ENCODE data around the gene GSN. TPM values are rescaled to one million over a fixed set of nuclear protein-coding genes. Genes with fewer than 3 reads are reported as not detected.

Gene GSN
- total and polyA plus RNA-seq, 2 of the 13 experiments (the other 11 are each of a cell fraction or from before 2014, with no cell fraction given): 294 to 307 TPM

- Histone ChIP-seq H3K9ac (ENCODE audit: insufficient read depth, low read depth, low read length) (no peak overlapping the region), H3K36me3 (replicated peaks in 1 of 2; ENCODE audit: control insufficient read depth in 1 of 2, insufficient read depth in 2 of 2, low read length in 2 of 2) (peaks cover 1 to 8% of the 10 kb centered on the region in 2 experiments; a peak in 2 of 5 replicates), H4K20me1 (ENCODE audit: insufficient read depth, low read length) (no peaks in the 10 kb centered on the region; the same call in 1 of the 2 replicates), H3K4me3 (replicated peaks in 1 of 3; ENCODE audit: insufficient read depth in 1 of 3, low read depth in 2 of 3, low read length in 3 of 3) (no peak overlapping the region), H3K4me2 (ENCODE audit: low read depth, low read length) (no peak overlapping the region), H3K27ac (ENCODE audit: extremely low read length, insufficient read depth, low read length) (no peak overlapping the region), H3K79me2 (ENCODE audit: insufficient read depth, low read length) (peaks cover 32% of the 10 kb centered on the region), H3K9me3 (ENCODE audit: low read length) (no peaks in the 10 kb centered on the region), H2AFZ (ENCODE audit: low read length) (no peak overlapping the region), H3K4me1 (ENCODE audit: insufficient read depth, low read length) (peaks cover 23% of the 10 kb centered on the region), H3K27me3 (ENCODE audit: control insufficient read depth in 1 of 2, insufficient read depth in 2 of 2, low read length in 2 of 2) (no peaks in the 10 kb centered on the region)
- intact Hi-C loops (cut with micrococcal nuclease; ENCODE audit: unreplicated experiment) (no loop called here), in situ Hi-C loops (cut with HindIII; ENCODE audit: extremely low pct_ligation_motif_present, low pct_unique_long_range_greater_than_20kb) (no loop called here)
- 89% methylated on average over 3 of the region's 3 CpGs for WGBS (ENCODE audit: low lambda C conversion rate)
- TF ChIP-seq NCOA2 (CRISPR knock-in tag; IDR thresholded peaks at IDR 0.05): no peak
- TF ChIP-seq SOX6 (IDR thresholded peaks at IDR 0.05): no peak
- TF ChIP-seq SOX6 (CRISPR knock-in tag; IDR thresholded peaks at IDR 0.05): no peak
- TF ChIP-seq MLXIP (CRISPR knock-in tag; IDR thresholded peaks at IDR 0.05; ENCODE audit: borderline replicate concordance): no peak
- TF ChIP-seq SPEN (CRISPR knock-in tag; IDR thresholded peaks at IDR 0.05; ENCODE audit: low read depth): no peak
- no peak for TF ChIP-seq DRAP1 (CRISPR knock-in tag; IDR thresholded peaks at IDR 0.05)
- no peak for TF ChIP-seq MTA1 (CRISPR knock-in tag; IDR thresholded peaks at IDR 0.05; ENCODE audit: borderline replicate concordance)
- no peak for TF ChIP-seq ZNF7 (CRISPR knock-in tag; IDR thresholded peaks at IDR 0.05)
- TF ChIP-seq MTF1 (CRISPR knock-in tag; IDR thresholded peaks at IDR 0.05): no peak
- no peak for TF ChIP-seq ZNF616 (CRISPR knock-in tag; IDR thresholded peaks at IDR 0.05; ENCODE audit: low read depth)
- TF ChIP-seq ZNF550 (CRISPR knock-in tag; IDR thresholded peaks at IDR 0.05; ENCODE audit: borderline replicate concordance): no peak
- TF ChIP-seq FOXO1 (CRISPR knock-in tag; IDR thresholded peaks at IDR 0.05): no peak
- ChIA-PET POLR2A (interaction anchor here (1.2 kb wide), 1 partner anchor 15 kb away, joined by 3 read pairs; no protein-coding TSS in a partner anchor), CTCF (ENCODE audit: low intra/inter-chr PET ratio, low total read pairs) (interaction anchor here (1.1 kb wide), 1 partner anchor 40 kb away, joined by 3 read pairs; no protein-coding TSS in a partner anchor)
- BruUV-seq (replicated peaks): no TSS peak
- FAIRE-seq (no peak), DNase-seq (ENCODE audit: low spot score) (no peak), ATAC-seq (no peak)
These were observed 91.7 kb downstream of the GSN start for GRCh38 chr9:121359351-121360294.

All from HepG2 (cell line).